Lower lobe of right lung (tissue), 2 donors: ENCODE data around the gene ISCU. TPM values are rescaled to one million over a fixed set of nuclear protein-coding genes. Genes with fewer than 3 reads are reported as not detected.
"Not testable (repeated sequence)": the region's sequence is repeated elsewhere in the genome, so short reads cannot be mapped to it uniquely, and the experiment has no call there.

Experiments used
- ATAC-seq, 2 donors: fragments of 200-7000 bp; cut with Tn5 transposase; one replicate each; pipeline ENCODE4 v1.9.1; 2020 to 2022; ENCODE audit warnings: mild to moderate bottlenecking in 2 of 2, moderate library complexity in 2 of 2
- DNase-seq: peaks from one replicate; pipeline ENCODE4 v3.0.0-alpha.2; 2020
- H3K27ac ChIP-seq: fragments of 200-600 bp; one replicate; pipeline ENCODE4 v1.8.0; 2022
- H3K27me3 ChIP-seq: fragments of 200-600 bp; one replicate; pipeline ENCODE4 v1.8.0; 2022; ENCODE audit warnings: low read depth
- H3K36me3 ChIP-seq: fragments of 200-600 bp; one replicate; pipeline ENCODE4 v1.8.0; 2022; ENCODE audit warnings: mild to moderate bottlenecking
- H3K4me1 ChIP-seq: fragments of 200-600 bp; one replicate; pipeline ENCODE4 v1.8.0; 2022
- H3K4me3 ChIP-seq: fragments of 200-600 bp; one replicate; pipeline ENCODE4 v1.8.0; 2022; ENCODE audit warnings: mild to moderate bottlenecking
- H3K9me3 ChIP-seq: fragments of 200-600 bp; one replicate; pipeline ENCODE4 v1.8.0; 2022
- CTCF ChIP-seq: fragments of 200-600 bp; IDR thresholded peaks from one replicate; pipeline ENCODE4 v1.8.0; 2022; ENCODE audit warnings: antibody characterized with exemption, mild to moderate bottlenecking
- intact Hi-C: fragments of 100-400 bp; cut with DNase I; formaldehyde crosslinking; loops from one replicate; pipeline ENCODE4 v1.11.0; 2022
- total RNA-seq: library from RNA; stranded (reverse); fragmentation: NEBNext Ultra II Directional; extraction: Animal tissue kit (Norgen Biotek cat#: 25700); gene quantifications from one replicate; pipeline ENCODE4 v1.2.1, GENCODE V29; 2021
- donor health status: DM: no; HTN: yes; CAD: no; lungs with severe emphysema.

ISCU gene
- total RNA-seq, 1 donor from 2014 or later, result 133 TPM

DNA sequence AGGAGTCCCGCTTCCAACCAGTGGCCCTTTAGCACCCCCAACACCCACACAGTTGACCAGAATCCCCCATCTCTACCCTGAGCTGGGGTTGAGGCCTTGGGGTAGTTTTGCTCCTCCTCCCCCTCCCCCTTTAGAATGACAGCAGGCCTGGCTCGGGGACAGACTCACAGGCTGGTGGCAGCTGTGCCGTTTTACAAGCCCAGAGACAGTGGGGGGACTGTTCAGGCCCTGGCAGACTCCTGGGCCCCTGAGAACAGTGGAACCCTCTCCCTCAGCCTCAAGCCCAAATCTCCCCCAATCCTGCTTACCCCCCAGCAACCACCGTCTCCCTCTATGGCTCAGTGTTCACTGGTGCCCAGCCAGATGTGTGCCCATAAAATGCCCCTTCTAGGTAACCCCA is 25.4 kb downstream of the ISCU start:
- no peaks in the 10 kb centered on the region for H3K4me1 ChIP-seq
- DNase-seq (no peak), ATAC-seq (peak in 1 of 2 donors; percentile 33)
- H3K36me3 ChIP-seq, result no peaks in the 10 kb centered on the region
- intact Hi-C loops, result no loop called here
- no peak overlapping the region for H3K4me3 ChIP-seq
- no peaks in the 10 kb centered on the region for H3K9me3 ChIP-seq
- H3K27ac ChIP-seq, result no peak overlapping the region
- no peak for TF ChIP-seq CTCF
- H3K27me3 ChIP-seq, result no peaks in the 10 kb centered on the region

- no peaks in the 10 kb centered on the region for H3K9me3 ChIP-seq
- H3K4me1 ChIP-seq, result no peaks in the 10 kb centered on the region
- TF ChIP-seq CTCF, result no peak
- no peaks in the 10 kb centered on the region for H3K27me3 ChIP-seq
- no peak overlapping the region for H3K4me3 ChIP-seq
- no peak for DNase-seq
- intact Hi-C loops, result no loop called here
- no peak overlapping the region for H3K27ac ChIP-seq
- ATAC-seq, result no peak
- H3K36me3 ChIP-seq, result no peaks in the 10 kb centered on the region
Observed at GRCh38 chr12:108589028-108589839, 26.8 kb downstream of the ISCU start.

DNA sequence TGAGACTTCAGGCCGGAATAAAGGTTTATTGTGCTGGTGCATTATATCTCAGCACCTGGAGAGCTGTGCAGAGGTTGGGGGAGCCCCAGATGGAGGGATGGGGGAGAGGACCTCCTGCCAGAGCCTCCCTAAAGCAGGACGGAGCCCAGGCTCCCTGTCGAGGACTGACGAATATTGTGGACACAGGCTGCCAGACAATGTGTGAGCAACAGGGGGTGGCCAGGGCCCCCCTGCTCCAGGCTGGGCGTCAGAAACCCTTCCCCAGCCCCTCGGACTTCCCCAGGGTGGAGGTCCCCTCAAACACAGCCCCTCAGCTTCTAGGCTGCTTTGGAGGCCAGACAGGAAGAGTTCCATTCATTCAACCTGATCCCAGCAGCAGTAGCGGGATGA is 27.4 kb downstream of the ISCU start:
- DNase-seq, result no peak
- intact Hi-C loops, result no loop called here
- ATAC-seq, result no peak
- H3K9me3 ChIP-seq, result no peaks in the 10 kb centered on the region
- H3K36me3 ChIP-seq, result no peaks in the 10 kb centered on the region
- H3K27me3 ChIP-seq, result no peaks in the 10 kb centered on the region
- H3K4me1 ChIP-seq, result no peaks in the 10 kb centered on the region
- no peak overlapping the region for H3K27ac ChIP-seq
- no peak overlapping the region for H3K4me3 ChIP-seq
- TF ChIP-seq CTCF, result no peak

GRCh38 chr12:108590463-108590862 is 28.1 kb downstream of the ISCU start:
- H3K27me3 ChIP-seq, intact Hi-C loops, ATAC-seq, H3K4me3 ChIP-seq, H3K4me1 ChIP-seq, H3K36me3 ChIP-seq, H3K27ac ChIP-seq, H3K9me3 ChIP-seq, DNase-seq: not testable (repeated sequence)

- intact Hi-C loops, result no loop called here
- Histone ChIP-seq H3K4me3 (no peak overlapping the region), H3K4me1 (no peaks in the 10 kb centered on the region), H3K9me3 (no peaks in the 10 kb centered on the region), H3K27ac (no peak overlapping the region), H3K36me3 (no peaks in the 10 kb centered on the region), H3K27me3 (no peaks in the 10 kb centered on the region)
- ATAC-seq (no peak), DNase-seq (no peak)
- no peak for TF ChIP-seq CTCF
Observed at GRCh38 chr12:108591267-108591980, 29.0 kb downstream of the ISCU start.
